PFSK-1 (cell line): ENCODE data around the gene SEPTIN7.

Source experiments
- FOXP2 ChIP-seq: optimal IDR thresholded peaks from 2 replicates; pipeline ENCODE3; 2011; ENCODE audit warnings: borderline replicate concordance, control low read depth, inconsistent platforms; ENCODE audit not compliant: insufficient read depth; ENCODE audit errors: extremely low read length, extremely low read depth
- POLR2AphosphoS5 ChIP-seq: IDR thresholded peaks from 2 replicates; pipeline ENCODE4 v1.6.1; 2012; ENCODE audit warnings: low read depth, mild to moderate bottlenecking, control low read depth, low read length, moderate library complexity
- SIN3A ChIP-seq: IDR thresholded peaks from 2 replicates; pipeline ENCODE4 v1.6.1; 2012; ENCODE audit warnings: mild to moderate bottlenecking, low read length, moderate library complexity, borderline replicate concordance; ENCODE audit not compliant: insufficient read depth
- TAF1 ChIP-seq: IDR thresholded peaks from 2 replicates; pipeline ENCODE4 v1.6.1; 2012; ENCODE audit warnings: low read length, control low read depth, borderline replicate concordance; ENCODE audit not compliant: insufficient read depth
- TF ChIP-seq, protein P1 (sequence below), 2 experiments: IDR thresholded peaks; 2 replicates each; pipeline versions ENCODE4 v1.6.1 to v1.8.0; 2011 to 2012; ENCODE audit warnings: low read depth in 2 of 2, low read length in 2 of 2, control low read depth in 1 of 2, inconsistent platforms in 1 of 2, mild to moderate bottlenecking in 1 of 2, moderate library complexity in 1 of 2; ENCODE audit not compliant: insufficient read depth in 1 of 2

DNA sequence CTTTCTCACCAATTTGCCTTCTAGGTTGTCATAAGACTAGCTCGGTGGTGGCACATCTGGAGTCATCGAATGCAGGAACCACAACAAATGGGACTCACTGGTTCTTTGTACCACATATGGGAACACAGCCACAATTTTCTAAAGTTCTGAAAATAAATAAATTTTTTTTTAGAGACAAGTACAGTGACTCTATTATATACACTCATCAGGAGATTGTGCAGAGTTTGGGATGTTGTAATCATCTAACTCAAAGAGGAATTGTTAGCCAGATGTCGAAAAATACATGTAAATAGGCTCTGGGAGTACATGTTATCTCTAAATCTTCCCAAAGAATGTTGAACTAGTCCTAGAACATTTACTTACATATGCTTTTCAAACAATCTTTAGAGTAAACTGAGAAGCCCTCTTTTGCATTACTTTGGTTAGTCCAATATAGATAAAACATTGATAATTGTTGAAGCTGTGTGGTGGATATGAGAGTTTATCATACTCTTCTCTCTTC lies 19.6 kb upstream of the SEPTIN7 start:
- TF ChIP-seq, protein P1, sequence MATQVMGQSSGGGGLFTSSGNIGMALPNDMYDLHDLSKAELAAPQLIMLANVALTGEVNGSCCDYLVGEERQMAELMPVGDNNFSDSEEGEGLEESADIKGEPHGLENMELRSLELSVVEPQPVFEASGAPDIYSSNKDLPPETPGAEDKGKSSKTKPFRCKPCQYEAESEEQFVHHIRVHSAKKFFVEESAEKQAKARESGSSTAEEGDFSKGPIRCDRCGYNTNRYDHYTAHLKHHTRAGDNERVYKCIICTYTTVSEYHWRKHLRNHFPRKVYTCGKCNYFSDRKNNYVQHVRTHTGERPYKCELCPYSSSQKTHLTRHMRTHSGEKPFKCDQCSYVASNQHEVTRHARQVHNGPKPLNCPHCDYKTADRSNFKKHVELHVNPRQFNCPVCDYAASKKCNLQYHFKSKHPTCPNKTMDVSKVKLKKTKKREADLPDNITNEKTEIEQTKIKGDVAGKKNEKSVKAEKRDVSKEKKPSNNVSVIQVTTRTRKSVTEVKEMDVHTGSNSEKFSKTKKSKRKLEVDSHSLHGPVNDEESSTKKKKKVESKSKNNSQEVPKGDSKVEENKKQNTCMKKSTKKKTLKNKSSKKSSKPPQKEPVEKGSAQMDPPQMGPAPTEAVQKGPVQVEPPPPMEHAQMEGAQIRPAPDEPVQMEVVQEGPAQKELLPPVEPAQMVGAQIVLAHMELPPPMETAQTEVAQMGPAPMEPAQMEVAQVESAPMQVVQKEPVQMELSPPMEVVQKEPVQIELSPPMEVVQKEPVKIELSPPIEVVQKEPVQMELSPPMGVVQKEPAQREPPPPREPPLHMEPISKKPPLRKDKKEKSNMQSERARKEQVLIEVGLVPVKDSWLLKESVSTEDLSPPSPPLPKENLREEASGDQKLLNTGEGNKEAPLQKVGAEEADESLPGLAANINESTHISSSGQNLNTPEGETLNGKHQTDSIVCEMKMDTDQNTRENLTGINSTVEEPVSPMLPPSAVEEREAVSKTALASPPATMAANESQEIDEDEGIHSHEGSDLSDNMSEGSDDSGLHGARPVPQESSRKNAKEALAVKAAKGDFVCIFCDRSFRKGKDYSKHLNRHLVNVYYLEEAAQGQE (IDR thresholded peaks at IDR 0.05; ENCODE audit: insufficient read depth in 1 of 2, low read depth in 2 of 2, low read length in 2 of 2): no peak
- TF ChIP-seq POLR2AphosphoS5: no peak
- TF ChIP-seq TAF1: no peak
- no peak for TF ChIP-seq FOXP2
- TF ChIP-seq SIN3A: no peak
